Choroid plexus epithelial cell (primary cell): ENCODE measurements around the gene KCNK15.

ENCODE experiments used
- DNase-seq: peaks from one replicate; pipeline ENCODE4 v3.0.0-alpha.2; 2010; ENCODE audit warnings: low read depth
- H3K4me3 ChIP-seq: 2 replicates; pipeline ENCODE4 v1.5.1; 2011; ENCODE audit warnings: low read depth, mild to moderate bottlenecking, control low read depth, low read length, moderate library complexity
- TF ChIP-seq, protein P1 (sequence below): conservative IDR thresholded peaks from 2 replicates; pipeline ENCODE4 v1.5.1; 2011; ENCODE audit warnings: low read depth, mild to moderate bottlenecking, control low read depth, inconsistent platforms, low read length, moderate library complexity

Gene KCNK15

DNA sequence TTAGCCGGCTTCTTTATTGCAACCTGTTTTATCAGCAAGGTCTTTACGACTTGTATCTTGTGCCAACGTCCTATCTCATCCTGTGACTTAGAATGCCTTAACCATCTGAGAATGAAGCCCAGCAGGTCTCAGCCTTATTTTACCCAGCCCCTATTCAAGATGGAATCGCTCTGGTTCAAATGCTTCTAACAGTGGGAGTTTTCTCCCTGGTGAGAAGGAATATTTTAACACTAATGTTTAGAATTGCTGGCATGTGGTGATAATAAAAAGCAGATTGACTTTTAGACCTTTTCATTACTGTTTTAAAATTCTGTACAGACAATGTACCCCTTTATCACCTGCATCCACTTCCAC, 9.9 kb upstream of the KCNK15 start:
- DNase-seq, result no peak
- TF ChIP-seq, protein P1, sequence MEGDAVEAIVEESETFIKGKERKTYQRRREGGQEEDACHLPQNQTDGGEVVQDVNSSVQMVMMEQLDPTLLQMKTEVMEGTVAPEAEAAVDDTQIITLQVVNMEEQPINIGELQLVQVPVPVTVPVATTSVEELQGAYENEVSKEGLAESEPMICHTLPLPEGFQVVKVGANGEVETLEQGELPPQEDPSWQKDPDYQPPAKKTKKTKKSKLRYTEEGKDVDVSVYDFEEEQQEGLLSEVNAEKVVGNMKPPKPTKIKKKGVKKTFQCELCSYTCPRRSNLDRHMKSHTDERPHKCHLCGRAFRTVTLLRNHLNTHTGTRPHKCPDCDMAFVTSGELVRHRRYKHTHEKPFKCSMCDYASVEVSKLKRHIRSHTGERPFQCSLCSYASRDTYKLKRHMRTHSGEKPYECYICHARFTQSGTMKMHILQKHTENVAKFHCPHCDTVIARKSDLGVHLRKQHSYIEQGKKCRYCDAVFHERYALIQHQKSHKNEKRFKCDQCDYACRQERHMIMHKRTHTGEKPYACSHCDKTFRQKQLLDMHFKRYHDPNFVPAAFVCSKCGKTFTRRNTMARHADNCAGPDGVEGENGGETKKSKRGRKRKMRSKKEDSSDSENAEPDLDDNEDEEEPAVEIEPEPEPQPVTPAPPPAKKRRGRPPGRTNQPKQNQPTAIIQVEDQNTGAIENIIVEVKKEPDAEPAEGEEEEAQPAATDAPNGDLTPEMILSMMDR, result no peak

DNA sequence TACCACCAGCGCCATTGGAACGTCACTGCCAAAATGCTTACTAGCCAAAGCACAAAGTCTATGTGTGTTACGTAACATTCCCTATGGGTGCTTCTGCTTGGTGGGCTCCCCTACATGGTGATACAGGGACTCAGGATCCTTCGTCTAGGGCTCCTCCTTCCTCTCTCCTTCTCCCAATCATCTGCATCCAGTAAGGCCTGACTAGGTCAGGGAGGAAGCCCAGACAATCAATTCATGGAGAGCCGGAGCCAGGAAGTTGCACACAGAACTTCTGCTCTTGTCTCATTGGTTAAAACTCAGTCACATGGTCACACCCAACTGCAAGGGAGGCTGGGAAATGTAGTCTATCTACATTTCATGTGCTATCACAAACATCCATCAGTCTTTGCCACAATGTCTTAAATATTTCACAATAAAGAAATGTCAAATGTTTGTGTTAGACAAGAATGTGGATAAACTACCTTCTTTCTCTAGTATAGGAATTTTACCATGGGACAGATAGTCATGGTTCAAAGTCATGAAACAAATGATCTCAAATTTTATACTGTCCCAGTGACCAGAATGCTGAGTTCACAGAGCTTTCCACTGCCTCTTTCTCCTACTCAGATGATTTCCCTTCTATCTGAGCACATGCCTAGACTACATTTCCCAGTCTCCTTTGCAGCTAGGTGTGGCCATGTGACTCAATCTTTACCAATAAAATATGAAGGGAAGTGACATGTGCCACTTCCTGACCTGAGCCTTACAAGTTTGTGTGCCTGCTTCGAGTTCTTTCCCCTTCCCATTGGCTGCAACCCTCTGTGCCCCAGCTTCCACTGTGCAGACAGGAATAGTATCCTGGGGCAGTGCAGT, 9.3 kb upstream of the KCNK15 start:
- peak overlapping the region; percentile 14 for H3K4me3 ChIP-seq
- peak; percentile 93 for DNase-seq
- TF ChIP-seq, protein P1, result peak; percentile 11

More for the DNA sequence above, 9.9 kb upstream of the KCNK15 start:
- H3K4me3 ChIP-seq, result no peak overlapping the region

DNA sequence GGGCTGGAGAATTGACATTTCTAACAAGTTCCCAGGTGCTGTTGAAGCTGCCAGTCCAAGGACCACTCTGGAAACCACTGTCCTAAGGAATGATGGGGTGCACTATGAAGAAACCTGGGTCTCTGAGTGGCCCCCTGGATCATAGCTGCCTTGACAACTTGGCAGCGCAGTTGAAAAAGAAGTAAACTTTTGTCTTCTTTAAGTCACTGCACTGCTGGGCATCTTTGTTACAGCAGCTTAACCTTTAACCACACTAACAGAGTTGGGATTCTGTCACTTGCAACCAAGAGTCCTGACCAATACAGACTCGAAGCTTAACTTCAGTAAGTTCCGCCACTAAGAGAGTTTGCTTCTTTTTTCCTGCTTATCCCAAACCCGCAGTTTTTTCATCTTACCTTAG, 8.5 kb upstream of the KCNK15 start:
- no peak for DNase-seq
- H3K4me3 ChIP-seq, result no peak overlapping the region
- TF ChIP-seq, protein P1, result no peak

DNA sequence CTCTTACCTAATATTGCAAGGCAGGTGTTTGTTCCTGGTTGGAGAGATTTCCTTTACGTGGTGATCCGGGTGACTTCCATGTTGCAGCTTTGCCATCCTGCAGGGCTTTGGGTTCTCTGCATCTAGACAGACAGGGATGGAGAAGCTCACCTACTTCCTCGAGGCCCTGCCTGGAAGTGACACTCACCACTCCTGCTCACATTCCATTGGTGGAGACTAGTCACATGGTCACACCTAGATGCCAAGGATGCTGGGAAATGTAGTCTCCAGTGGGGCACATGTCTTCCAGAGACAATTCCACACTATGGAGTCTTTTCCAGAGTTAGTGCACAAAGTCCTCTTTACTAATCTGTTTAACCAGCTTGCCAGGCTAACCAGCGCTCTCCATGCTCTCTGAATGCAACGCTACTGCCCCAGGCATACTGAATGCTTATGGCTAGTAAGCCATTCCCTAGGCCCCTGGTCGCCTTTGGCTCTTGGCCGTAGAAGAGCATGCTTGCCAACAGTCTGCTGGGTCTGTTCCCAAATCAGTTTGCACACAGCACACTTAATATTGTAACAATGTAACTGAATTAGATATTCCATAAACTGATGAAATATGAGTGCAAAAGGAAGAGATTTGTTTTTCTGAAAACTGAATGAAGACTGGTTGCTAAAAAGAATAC, 6.7 kb upstream of the KCNK15 start:
- TF ChIP-seq, protein P1, result no peak
- H3K4me3 ChIP-seq, result no peak overlapping the region
- DNase-seq, result peak; percentile 82

DNA sequence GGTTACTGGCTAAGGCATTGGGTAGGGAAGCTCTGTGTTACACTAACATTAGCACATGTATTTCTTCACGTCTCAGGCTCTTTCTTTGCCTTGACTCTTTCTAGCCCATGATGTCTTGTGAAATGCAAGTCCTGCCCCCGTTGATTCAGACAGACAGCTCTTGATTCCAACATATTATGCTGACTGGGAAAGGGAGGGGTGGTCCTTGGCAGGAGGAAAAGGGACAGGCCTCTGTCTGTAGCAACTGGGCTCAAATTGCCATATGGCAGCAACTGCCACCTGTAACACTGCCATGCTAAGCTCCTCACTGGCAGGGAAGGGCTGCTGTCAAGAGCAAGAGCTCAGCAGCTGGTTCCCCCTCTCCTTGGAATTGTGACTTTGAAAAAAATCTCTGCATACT, 5.7 kb upstream of the KCNK15 start:
- no peak overlapping the region for H3K4me3 ChIP-seq
- DNase-seq, result no peak
- TF ChIP-seq, protein P1, result no peak

DNA sequence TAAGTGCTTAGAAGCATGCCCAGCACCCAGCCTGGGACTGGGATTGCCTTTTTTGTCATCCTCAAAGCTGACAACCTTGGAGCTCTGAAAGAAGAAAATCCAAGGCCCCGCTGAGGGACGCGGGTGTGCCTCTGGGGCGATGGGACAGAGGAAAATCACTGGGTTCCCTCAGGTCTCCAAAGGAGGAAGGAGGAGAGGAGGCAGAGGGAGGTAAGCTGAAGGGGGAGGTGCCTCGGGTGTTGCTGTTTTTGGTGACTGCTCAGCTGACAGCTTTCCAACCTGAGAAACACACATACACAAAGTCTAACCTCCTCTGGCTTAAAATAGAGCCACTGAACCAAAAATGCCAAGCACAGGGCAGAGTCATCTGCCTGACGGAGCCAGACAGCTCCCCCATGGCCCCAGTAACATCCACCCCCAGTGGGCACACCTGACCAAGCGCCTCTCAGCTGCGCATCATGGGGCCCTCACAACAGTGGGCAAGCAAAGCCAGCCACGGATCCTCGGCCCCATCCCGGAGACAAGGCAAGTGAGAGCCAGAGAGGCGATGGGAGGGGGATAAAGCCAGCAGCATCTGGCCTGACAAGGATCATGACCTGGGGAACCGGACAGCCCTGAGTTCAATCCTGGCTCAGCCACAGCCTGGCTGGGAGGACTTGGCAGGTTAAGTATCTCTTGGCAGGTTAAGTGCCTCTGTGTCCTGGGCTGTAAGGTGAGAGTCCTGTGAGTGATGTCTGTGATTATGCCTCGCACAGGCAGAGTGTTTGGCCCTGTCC, 3.2 kb upstream of the KCNK15 start:
- DNase-seq, result no peak
- no peak overlapping the region for H3K4me3 ChIP-seq
- TF ChIP-seq, protein P1, result no peak
